T-helper 2 cell treated with Interferon-gamma antibody and Interleukin-4, amounts not matched to agents 100 ng/mL and 5 ng/mL, for 36 hours (primary cell): ENCODE data around the gene CD163. TPM values are rescaled to one million over a fixed set of nuclear protein-coding genes. Genes with fewer than 3 reads are reported as not detected.
"Not testable (repeated sequence)": the region's sequence is repeated elsewhere in the genome, so short reads cannot be mapped to it uniquely, and the experiment has no call there.

Experiments
- intact Hi-C: fragments of 100-400 bp; cut with micrococcal nuclease; formaldehyde crosslinking; loops from one replicate; pipeline ENCODE4 v1.15.1; 2023
- total RNA-seq: library from RNA; stranded (reverse); gene quantifications from 2 replicates; pipeline ENCODE4 v1.2.3, GENCODE V29; 2022

The CD163 gene
- total RNA-seq: not detected in 2 replicates

GRCh38 chr12:7503686-7504415 lies at the start of gene CD163:
TSS of gene CD163 (minus strand) at chr12:7503777. CDS start at chr12:7503690, 87 bp downstream.
- intact Hi-C loops: no loop called here

DNA sequence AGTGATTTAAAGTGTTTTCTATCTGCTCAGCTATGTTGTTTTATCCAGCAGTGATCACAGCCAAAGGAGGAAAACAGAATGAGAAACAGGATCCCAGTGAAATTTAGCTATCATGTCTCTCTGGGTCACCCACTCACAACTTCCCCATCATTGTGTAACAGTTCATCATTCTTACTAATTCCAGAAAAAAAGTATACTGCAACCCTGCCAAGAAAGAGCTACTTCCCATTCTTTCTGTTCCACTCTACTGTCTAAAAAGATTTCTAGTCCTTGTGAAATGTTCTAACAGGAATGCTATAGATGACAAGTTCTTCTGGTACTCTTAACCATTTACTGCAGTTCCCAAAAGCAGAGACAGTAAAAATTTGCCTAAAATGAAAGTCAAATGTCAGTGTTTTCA lies 39.2 kb upstream of the CD163 start:
- intact Hi-C loops: no loop called here

DNA sequence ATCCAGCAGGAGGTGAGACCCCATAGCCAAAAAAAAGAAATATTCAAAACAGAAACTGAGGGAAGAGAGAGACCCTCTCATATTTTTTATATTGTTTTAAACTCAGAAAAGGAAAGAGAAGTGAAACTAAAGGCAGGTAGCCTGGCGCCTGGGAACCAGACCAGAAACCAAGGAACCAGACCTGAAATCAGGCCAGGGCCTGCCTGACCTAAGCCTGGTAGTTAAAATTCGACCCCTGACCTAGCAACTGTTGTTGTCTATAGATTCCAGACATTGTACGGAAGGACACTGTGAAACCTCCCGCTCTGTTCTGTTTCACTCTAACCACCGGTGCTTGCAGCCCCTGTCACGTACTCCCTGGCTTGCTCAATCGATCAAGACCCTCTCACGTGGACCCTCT lies 38.5 kb upstream of the CD163 start:
- intact Hi-C loops: no loop called here

DNA sequence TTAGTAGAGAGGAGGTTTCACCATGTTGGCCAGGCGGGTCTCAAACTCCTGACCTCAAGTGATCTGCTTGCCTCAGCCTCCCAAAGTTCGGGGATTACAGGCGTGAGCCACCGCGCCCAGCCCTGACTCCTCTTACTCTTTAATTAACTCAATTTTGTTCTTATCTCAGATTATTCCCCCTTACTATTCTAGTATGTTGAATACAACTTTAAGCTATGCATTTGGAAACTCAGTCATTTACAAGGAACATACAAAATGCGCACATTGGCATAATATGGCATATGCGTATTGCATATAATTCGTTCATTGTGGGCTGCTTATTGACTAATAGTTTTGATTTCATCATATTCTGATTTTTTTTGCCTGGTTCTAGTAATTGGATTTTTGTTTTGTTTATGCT lies 10.8 kb upstream of the CD163 start:
- intact Hi-C loops: no loop called here

DNA sequence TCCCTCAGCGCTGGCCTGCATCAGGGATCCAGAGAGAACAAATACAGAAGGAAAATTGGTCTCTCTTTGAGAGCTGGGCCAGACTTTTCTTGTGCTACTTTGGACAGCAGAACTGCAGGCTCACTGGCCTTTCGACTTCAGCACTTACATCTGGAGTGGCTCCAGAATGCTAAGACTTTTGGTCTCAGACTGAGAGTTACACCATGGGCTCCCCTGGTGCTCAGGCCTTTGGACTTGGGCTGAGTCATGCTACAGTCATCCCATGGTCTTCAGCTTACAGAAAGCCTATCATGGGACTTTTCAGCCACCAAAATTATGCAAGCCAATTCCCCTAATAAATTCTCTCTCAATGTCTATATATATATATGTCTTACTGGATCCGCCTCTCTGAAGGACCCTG lies 9.0 kb upstream of the CD163 start:
- intact Hi-C loops: no loop called here

GRCh38 chr12:7509793-7510470 lies 6.4 kb upstream of the CD163 start:
- intact Hi-C loops: not testable (repeated sequence)

DNA sequence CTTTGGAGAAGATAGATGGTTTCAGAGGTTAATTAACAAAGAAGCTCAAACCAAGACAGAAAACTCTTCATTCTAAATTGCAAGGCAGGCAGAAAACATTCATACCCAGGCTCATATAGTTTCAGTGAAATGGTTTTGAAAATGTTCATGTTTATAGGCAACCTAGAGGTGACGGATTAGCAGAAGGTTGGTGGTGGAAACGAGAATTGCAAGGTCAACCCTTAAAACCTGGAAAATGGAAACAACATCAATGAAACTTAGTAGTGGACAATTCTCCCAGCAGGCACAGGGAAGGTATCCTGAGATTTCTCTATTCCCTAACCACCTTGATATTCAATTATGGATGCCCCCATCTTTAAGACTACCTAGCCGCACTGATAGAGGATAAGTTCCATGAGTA lies 965 bp downstream of the CD163 start:
- intact Hi-C loops: no loop called here

DNA sequence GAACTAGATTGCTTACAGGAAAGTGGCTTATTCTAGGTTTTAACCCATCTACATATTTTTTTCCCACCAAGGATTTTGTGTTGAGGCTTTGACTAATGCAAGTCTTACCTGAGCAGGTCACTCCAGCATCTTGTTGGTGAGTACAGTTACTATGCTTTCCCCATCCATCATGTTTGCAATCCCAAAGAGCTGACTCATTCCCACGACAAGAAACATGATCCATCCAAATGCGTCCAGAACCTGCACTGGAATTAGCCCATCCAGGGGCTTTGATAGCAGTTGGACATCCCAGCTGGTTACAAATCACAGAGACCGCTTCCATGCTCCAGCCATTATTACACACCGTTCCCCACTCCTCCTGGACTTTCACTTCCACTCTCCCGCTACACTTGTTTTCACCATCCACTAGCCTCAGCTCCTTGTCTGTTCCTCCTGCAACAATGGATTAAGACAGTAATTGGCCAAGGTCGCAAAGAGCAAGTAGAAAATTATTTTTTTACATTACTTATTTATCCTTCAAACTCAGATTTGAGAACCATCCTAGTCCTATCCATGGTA lies 2.5 kb downstream of the CD163 start:
- intact Hi-C loops: no loop called here

DNA sequence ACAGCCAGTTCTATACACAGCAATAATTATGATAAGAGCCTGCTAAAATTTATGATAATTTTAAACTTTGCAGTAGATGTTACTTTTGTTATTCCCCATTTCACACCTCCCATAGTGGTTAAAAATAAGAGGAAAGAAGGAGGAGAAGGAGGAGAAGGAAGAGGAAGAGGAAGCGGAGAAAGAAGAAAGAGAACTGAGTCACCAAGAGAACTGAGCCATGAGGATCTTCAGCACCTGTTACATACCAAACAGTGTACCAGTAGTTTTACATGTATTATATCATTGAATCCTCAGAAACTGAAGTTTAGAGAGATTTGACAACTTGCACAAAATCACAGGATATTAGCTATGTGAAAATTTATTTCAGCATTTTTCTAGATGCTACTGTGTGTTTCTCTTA lies 3.9 kb downstream of the CD163 start:
- intact Hi-C loops: no loop called here

GRCh38 chr12:7498809-7499208 lies 4.8 kb downstream of the CD163 start:
- intact Hi-C loops: no loop called here

GRCh38 chr12:7497661-7498060 lies 5.9 kb downstream of the CD163 start:
- intact Hi-C loops: no loop called here

GRCh38 chr12:7496451-7496850 lies 7.1 kb downstream of the CD163 start:
- intact Hi-C loops: no loop called here

GRCh38 chr12:7495136-7495535 lies 8.4 kb downstream of the CD163 start:
- intact Hi-C loops: no loop called here

DNA sequence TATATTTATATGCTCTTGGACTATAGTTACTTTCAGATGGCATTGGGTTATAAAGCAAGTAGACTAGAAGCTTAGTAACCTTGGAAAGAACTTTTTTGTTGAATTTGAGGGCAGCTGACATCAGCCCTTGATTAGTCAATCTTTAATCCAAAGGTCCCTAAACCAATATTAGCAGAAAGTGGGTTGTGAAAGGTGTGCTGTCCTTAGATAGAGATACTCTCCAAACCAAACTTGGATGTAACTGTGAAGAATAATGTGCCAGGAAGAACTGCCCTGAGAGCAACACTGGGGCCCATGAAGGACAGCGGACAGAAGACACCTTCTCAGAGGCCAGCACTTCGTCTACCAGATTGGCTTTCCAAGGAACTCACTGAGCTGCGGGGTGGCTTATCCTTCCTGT lies 10.6 kb downstream of the CD163 start:
- intact Hi-C loops: no loop called here

DNA sequence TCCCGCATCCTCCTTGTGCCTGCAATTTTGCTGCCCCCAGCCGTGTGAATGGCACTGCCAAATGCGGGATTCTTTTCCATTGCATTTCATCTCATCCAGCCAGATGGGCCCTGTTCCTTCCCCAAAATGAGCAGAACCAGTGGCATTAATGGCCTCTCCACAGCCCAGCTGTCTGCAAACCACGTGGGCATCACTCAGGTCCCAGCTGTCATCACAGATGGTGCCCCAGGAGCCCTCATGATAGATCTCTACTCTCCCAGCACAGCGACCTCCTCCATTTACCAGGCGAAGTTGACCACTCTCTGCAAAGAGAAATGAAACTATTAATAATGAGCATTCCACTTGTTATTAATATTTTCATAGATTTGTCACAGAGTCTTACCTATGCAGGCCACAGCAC lies 17.1 kb downstream of the CD163 start:
- intact Hi-C loops: no loop called here

GRCh38 chr12:7485095-7485494 lies 18.5 kb downstream of the CD163 start:
- intact Hi-C loops: no loop called here

DNA sequence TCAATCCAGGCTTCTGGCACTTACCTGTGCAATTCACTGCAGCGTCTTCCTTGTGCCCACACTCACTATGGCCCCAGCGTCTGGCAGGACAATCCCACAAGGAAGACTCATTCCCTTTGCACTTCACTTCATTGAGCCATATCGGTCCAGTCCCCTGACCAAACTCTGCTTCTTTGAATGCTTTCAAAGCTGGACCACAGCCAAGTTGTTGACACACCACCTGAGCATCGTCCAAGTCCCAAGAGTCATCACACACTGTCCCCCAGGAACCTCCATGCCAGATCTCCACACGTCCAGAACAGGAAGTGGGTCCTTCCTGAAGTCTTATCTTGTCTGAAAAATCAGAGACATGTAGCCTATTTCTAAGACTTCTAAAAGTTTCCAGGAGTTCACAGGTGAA lies 20.2 kb downstream of the CD163 start:
- intact Hi-C loops: no loop called here

DNA sequence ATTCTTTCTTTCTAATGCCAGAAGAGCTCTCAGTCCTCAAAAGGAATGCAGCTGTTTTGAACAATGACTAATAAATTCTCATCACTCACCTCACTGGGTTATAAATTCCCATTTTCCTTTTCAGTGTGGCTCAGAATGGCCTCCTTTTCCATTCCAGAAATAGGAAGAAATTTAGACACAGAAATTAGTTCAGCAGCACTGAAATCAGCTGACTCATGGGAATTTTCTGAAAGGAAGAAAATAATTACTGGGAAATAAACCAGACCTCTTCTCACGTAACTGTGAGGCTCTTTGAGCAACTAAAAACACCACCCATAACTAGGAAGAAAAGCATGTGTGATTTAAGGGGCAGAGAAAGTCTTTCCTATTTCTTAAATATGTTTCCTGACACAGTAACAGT lies 23.8 kb downstream of the CD163 start:
- intact Hi-C loops: no loop called here

DNA sequence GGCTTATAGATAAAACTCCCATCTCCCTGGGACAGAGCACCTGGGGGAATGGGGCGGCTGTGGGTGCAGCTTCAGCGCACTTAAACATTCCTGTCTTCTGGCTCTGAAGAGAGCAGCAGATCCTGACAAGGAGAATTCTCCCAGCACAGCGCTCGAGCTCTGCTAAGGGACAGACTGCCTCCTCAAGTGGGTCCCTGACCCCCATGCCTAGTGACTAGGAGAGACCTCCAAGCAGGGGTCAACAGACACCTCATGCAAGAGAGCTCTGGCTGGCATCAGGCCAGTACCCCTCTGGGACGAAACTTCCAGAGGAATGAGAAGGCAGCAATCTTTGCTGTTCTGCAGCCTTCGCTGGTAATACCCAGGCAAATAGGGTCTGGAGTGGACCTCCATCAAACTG lies 31.5 kb downstream of the CD163 start:
- intact Hi-C loops: no loop called here

GRCh38 chr12:7460375-7461259 lies 43.0 kb downstream of the CD163 start:
- intact Hi-C loops: loop anchor here (1.0 to 10.0 kb wide), 2 partner anchors 174 to 241 kb away; no protein-coding TSS in a partner anchor

DNA sequence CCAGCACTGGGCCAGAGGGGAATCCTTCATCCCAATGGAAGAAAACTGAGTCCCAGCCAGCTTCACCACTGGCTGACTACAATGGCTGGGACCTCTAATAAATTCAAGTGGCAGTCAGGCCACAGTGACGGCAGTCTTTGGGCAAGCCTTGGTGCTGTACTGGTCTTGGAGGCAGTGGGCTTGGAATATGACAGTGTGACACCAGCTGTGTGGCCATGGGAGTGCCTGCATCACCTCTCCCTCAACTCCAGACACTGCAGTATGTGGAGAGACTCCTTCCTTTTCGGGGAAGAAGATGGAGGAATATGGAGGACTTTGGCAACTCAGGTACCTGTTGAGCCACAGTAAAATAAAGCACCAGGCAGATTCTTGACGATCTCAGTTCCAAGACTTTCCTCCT lies 43.6 kb downstream of the CD163 start:
- intact Hi-C loops: loop anchor here (1.0 to 10.0 kb wide), 2 partner anchors 175 to 241 kb away; no protein-coding TSS in a partner anchor

GRCh38 chr12:7451756-7452155 lies 51.8 kb downstream of the CD163 start:
- intact Hi-C loops: no loop called here
